Breast epithelium (tissue), 4 donors: Measurements from ENCODE around the gene SLC22A12. TPM values are rescaled to one million over a fixed set of nuclear protein-coding genes. Genes with fewer than 3 reads are reported as not detected.

Source experiments
- DNase-seq, 2 donors: peaks; one replicate each; pipeline ENCODE4 v3.0.0-alpha.2; 2019; ENCODE audit warnings: low spot score in 2 of 2
- H3K27ac ChIP-seq, 2 donors: fragments of 200-600 bp; sonication (generic) in 1 of 2; one replicate each; pipeline ENCODE4 v1.5.1; 2016 to 2019; ENCODE audit warnings: mild to moderate bottlenecking in 1 of 2
- H3K27me3 ChIP-seq, 2 donors: fragments of 200-600 bp; sonication (generic) in 1 of 2; one replicate each; pipeline versions ENCODE4 v1.5.1 to v1.6.0; 2017 to 2019; ENCODE audit warnings: control low read depth in 1 of 2, mild to moderate bottlenecking in 1 of 2
- H3K36me3 ChIP-seq: fragments of 200-600 bp; one replicate; pipeline ENCODE4 v1.5.1; 2019
- H3K4me1 ChIP-seq, 2 donors: fragments of 200-600 bp; sonication (generic); one replicate each; pipeline ENCODE4 v1.5.1; 2016 to 2019; ENCODE audit warnings: control low read depth in 1 of 2
- H3K4me3 ChIP-seq, 3 donors: fragments of 200-600 bp; sonication (generic); 1 replicate in 2 of 3; 2 replicates in 1 of 3; pipeline ENCODE4 v1.5.1; 2016 to 2019; ENCODE audit warnings: mild to moderate bottlenecking in 3 of 3, moderate library complexity in 2 of 3
- H3K9me3 ChIP-seq, 2 donors: fragments of 200-600 bp; sonication (generic) in 1 of 2; one replicate each; pipeline ENCODE4 v1.5.1; 2016 to 2019; ENCODE audit warnings: control low read depth in 1 of 2
- CTCF ChIP-seq, 3 donors: fragments of 450-650 bp; IDR thresholded peaks; one replicate each; pipeline ENCODE4 v1.5.1; 2016 to 2017; ENCODE audit warnings: antibody characterized with exemption in 3 of 3, mild to moderate bottlenecking in 3 of 3, moderate library complexity in 3 of 3
- POLR2A ChIP-seq: fragments of 450-650 bp; IDR thresholded peaks from one replicate; pipeline ENCODE4 v1.6.1; 2016; ENCODE audit warnings: antibody characterized with exemption, mild to moderate bottlenecking, moderate library complexity
- POLR2AphosphoS5 ChIP-seq, 3 donors: sonication (generic); formaldehyde crosslinking; IDR thresholded peaks; one replicate each; pipeline ENCODE4 v1.6.1; 2017; ENCODE audit warnings: antibody characterized with exemption in 3 of 3
- intact Hi-C: fragments of 100-400 bp; cut with DNase I; formaldehyde crosslinking; loops from one replicate; pipeline ENCODE4 v1.15.1; 2023; ENCODE audit warnings: low total_unique reads
- total RNA-seq, 3 donors: library from RNA; depleted of rRNA; stranded (reverse); fragments of >200 nt; gene quantifications; one replicate each; pipeline ENCODE4 v1.1.0, GENCODE V29; 2016

Gene SLC22A12
- total RNA-seq, 3 donors from 2014 or later, result not detected

- no peak for TF ChIP-seq POLR2AphosphoS5 (IDR thresholded peaks at IDR 0.05)
- no peak for TF ChIP-seq POLR2A
- TF ChIP-seq CTCF (IDR thresholded peaks at IDR 0.05), result no peak
- Histone ChIP-seq H3K36me3 (no peaks in the 10 kb centered on the region), H3K9me3 (no peaks in the 10 kb centered on the region), H3K27me3 (no peaks in the 10 kb centered on the region), H3K4me1 (no peaks in the 10 kb centered on the region), H3K27ac (no peak overlapping the region), H3K4me3 (no peak overlapping the region)
- intact Hi-C loops, result no loop called here
- DNase-seq, result no peak
Observed at GRCh38 chr11:64609436-64610047, 18.5 kb downstream of the SLC22A12 start.

GRCh38 chr11:64610596-64610995 is 19.6 kb downstream of the SLC22A12 start:
- intact Hi-C loops, result no loop called here
- H3K9me3 ChIP-seq, result no peaks in the 10 kb centered on the region
- H3K36me3 ChIP-seq, result no peaks in the 10 kb centered on the region
- no peak for DNase-seq
- H3K4me1 ChIP-seq, result no peaks in the 10 kb centered on the region
- no peaks in the 10 kb centered on the region for H3K27me3 ChIP-seq
- no peak overlapping the region for H3K4me3 ChIP-seq
- TF ChIP-seq POLR2AphosphoS5 (IDR thresholded peaks at IDR 0.05) (no peak), CTCF (IDR thresholded peaks at IDR 0.05) (no peak)
- H3K27ac ChIP-seq, result no peak overlapping the region

- TF ChIP-seq CTCF (IDR thresholded peaks at IDR 0.05) (no peak), POLR2AphosphoS5 (IDR thresholded peaks at IDR 0.05) (no peak), POLR2A (no peak)
- Histone ChIP-seq H3K9me3 (no peaks in the 10 kb centered on the region), H3K4me1 (no peaks in the 10 kb centered on the region), H3K36me3 (no peaks in the 10 kb centered on the region), H3K27ac (no peak overlapping the region), H3K27me3 (no peaks in the 10 kb centered on the region), H3K4me3 (no peak overlapping the region)
- intact Hi-C loops, result no loop called here
- DNase-seq, result no peak
Observed at GRCh38 chr11:64611176-64611575, 20.2 kb downstream of the SLC22A12 start.

- intact Hi-C loops, result no loop called here
- TF ChIP-seq POLR2A (no peak), CTCF (IDR thresholded peaks at IDR 0.05) (no peak), POLR2AphosphoS5 (IDR thresholded peaks at IDR 0.05) (no peak)
Observed at GRCh38 chr11:64611869-64612646, 21.0 kb downstream of the SLC22A12 start.

GRCh38 chr11:64613648-64614047 is 22.6 kb downstream of the SLC22A12 start:
- Histone ChIP-seq H3K36me3 (no peaks in the 10 kb centered on the region), H3K27me3 (no peaks in the 10 kb centered on the region), H3K27ac (no peak overlapping the region), H3K4me1 (no peaks in the 10 kb centered on the region), H3K4me3 (no peak overlapping the region), H3K9me3 (no peaks in the 10 kb centered on the region)
- intact Hi-C loops, result no loop called here
- no peak for TF ChIP-seq POLR2AphosphoS5 (IDR thresholded peaks at IDR 0.05)
- TF ChIP-seq CTCF (IDR thresholded peaks at IDR 0.05), result no peak
- TF ChIP-seq POLR2A, result no peak
- DNase-seq, result no peak

More at GRCh38 chr11:64611869-64612646, 21.0 kb downstream of the SLC22A12 start:
- Histone ChIP-seq H3K9me3 (no peaks in the 10 kb centered on the region), H3K36me3 (no peaks in the 10 kb centered on the region), H3K4me1 (no peaks in the 10 kb centered on the region), H3K27me3 (no peaks in the 10 kb centered on the region), H3K4me3 (no peak overlapping the region), H3K27ac (no peak overlapping the region)
- no peak for DNase-seq
